Endodermal cell (in vitro differentiated cells): ENCODE data around the gene PPM1A. TPM values are rescaled to one million over a fixed set of nuclear protein-coding genes. Genes with fewer than 3 reads are reported as not detected.

Experiments used
- DNase-seq: peaks from one replicate; pipeline ENCODE4 v3.0.0-alpha.2; 2017
- H3K27ac ChIP-seq: 2 replicates; pipeline ENCODE4 v1.5.1; 2013; ENCODE audit warnings: mild to moderate bottlenecking, low read depth, low read length, moderate library complexity
- H3K27me3 ChIP-seq: 2 replicates; pipeline ENCODE4 v1.6.1; 2013; ENCODE audit warnings: mild to moderate bottlenecking, low read length, moderate library complexity; ENCODE audit not compliant: insufficient read depth, control insufficient read depth, poor library complexity, severe bottlenecking
- H3K36me3 ChIP-seq: 2 replicates; pipeline ENCODE4 v1.7.0; 2013; ENCODE audit warnings: mild to moderate bottlenecking, low read length, moderate library complexity; ENCODE audit not compliant: control insufficient read depth, insufficient read depth
- H3K4me1 ChIP-seq: one replicate; pipeline ENCODE4 v1.7.0; 2013; ENCODE audit warnings: low read length; ENCODE audit not compliant: control insufficient read depth, insufficient read depth
- H3K4me3 ChIP-seq: 2 replicates; pipeline ENCODE4 v1.5.1; 2013; ENCODE audit warnings: mild to moderate bottlenecking, low read length, moderate library complexity
- H3K9ac ChIP-seq: 2 replicates; pipeline ENCODE4 v1.6.1; 2013; ENCODE audit warnings: mild to moderate bottlenecking, low read length, moderate library complexity; ENCODE audit not compliant: poor library complexity, severe bottlenecking; ENCODE audit errors: extremely low read depth
- H3K9me3 ChIP-seq: 2 replicates; pipeline ENCODE4 v1.6.1; 2013; ENCODE audit warnings: mild to moderate bottlenecking, low read length, moderate library complexity; ENCODE audit not compliant: control insufficient read depth
- H3K27ac Mint-ChIP-seq: 2 replicates; pipeline ENCODE4 v1.8.0; 2020; ENCODE audit warnings: mixed read lengths
- H3K27me3 Mint-ChIP-seq: 2 replicates; pipeline ENCODE4 v1.8.0; 2021; ENCODE audit warnings: mild to moderate bottlenecking, mixed read lengths; ENCODE audit not compliant: insufficient read depth
- H3K36me3 Mint-ChIP-seq: 2 replicates; pipeline ENCODE4 v1.8.0; 2020; ENCODE audit warnings: low read depth, mixed read lengths
- H3K4me1 Mint-ChIP-seq: 2 replicates; pipeline ENCODE4 v1.8.0; 2020; ENCODE audit warnings: mixed read lengths
- H3K4me3 Mint-ChIP-seq: 2 replicates; pipeline ENCODE4 v1.8.0; 2020; ENCODE audit warnings: mild to moderate bottlenecking, moderate library complexity, mixed read lengths
- H3K9me3 Mint-ChIP-seq: 2 replicates; pipeline ENCODE4 v1.8.0; 2020; ENCODE audit warnings: mild to moderate bottlenecking, mixed read lengths
- WGBS, 2 experiments: methylation state at CpG; one replicate each; pipeline versions ENCODE4 v1.1.5 to v1.1.7; 2013; ENCODE audit warnings: missing lambda C conversion rate in 2 of 2, mixed read lengths in 1 of 2; ENCODE audit not compliant: insufficient coverage in 1 of 2, insufficient read length in 1 of 2; 5-methylcytosine and 5-hydroxymethylcytosine counted together
- total RNA-seq, 2 donors: library from RNA; stranded (reverse); fragmentation: NEBNext Ultra II Directional in 1 of 2; extraction: Animal tissue kit (Norgen Biotek cat#: 25700) in 1 of 2; gene quantifications; 2 replicates in 1 of 2; 3 replicates in 1 of 2; pipeline ENCODE4 v1.2.1, GENCODE V29; 2021
- TF ChIP-seq, protein P1 (sequence below): fragments of 200-600 bp; sonication (generic); conservative IDR thresholded peaks from 2 replicates; pipeline ENCODE4 v1.5.0; 2021; ENCODE audit warnings: antibody characterized with exemption, mild to moderate bottlenecking

PPM1A gene
- total RNA-seq, 2 donors from 2014 or later = 38.9 to 42.9 TPM

DNA sequence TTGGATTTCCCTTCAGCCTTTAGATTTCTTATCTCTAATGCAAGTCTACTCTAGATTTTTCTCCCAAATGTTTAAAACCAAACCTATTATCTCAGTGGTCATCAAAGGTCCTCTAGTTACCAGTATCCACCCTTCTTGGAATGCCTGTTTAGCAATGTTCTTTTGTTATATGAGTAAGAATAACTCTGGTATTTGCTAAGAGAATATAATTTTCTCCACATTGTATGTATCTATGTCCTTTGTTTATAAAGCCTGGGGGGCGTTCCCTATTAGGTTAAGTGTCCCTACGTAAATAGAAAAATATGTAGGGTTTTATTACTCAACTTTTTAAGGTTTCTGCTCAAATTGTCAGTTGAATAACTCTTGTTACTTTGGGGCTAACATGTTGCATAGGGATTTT is 27.3 kb downstream of the PPM1A start:
- no peaks in the 10 kb centered on the region for H3K9me3 Mint-ChIP-seq
- peaks cover 11% of the 10 kb centered on the region for H3K4me1 ChIP-seq

DNA sequence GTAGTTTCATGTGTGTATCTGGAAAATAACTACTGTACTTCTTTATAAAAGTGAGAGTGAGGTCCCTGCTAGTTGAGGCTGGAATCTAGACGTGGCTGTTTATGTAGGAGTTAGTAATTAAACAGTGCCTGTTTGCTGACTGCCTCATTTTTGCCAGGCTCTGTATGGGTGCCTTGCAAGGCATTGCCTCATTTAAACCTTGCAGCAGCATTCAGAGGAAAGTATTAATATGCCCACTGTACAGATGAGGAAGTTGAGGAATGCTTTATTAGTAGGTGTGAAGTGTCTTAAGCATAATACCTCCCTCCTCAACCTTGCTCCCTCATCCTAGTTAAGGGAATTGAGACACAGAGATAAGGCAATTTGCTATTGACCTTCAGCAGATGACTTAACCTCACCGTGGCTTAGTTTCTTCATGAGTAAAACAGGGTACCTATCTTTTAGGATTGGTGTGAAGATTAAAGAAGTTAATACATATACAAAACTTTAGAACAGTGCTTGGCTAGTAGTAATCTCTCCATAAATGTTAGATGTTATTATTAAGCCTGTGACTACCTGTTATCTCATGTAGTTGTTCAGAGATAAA is 28.7 kb downstream of the PPM1A start:
- WGBS, 2 experiments = 59% methylated on average over 2 of the region's 2 CpGs; no CpG with 5 or more reads in 1 of the 2 experiments
- Histone ChIP-seq H3K36me3 (no peaks in the 10 kb centered on the region), H3K27me3 (peaks cover 2% of the 10 kb centered on the region), H3K4me1 (peaks cover 11% of the 10 kb centered on the region), H3K9me3 (no peaks in the 10 kb centered on the region), H3K9ac (no peak overlapping the region), H3K27ac (no peak overlapping the region), H3K4me3 (no peak overlapping the region)
- no peak overlapping the region for H3K4me3 Mint-ChIP-seq
- H3K27ac Mint-ChIP-seq = no peak overlapping the region
- DNase-seq = no peak
- no peaks in the 10 kb centered on the region for H3K27me3 Mint-ChIP-seq
- TF ChIP-seq, protein P1, sequence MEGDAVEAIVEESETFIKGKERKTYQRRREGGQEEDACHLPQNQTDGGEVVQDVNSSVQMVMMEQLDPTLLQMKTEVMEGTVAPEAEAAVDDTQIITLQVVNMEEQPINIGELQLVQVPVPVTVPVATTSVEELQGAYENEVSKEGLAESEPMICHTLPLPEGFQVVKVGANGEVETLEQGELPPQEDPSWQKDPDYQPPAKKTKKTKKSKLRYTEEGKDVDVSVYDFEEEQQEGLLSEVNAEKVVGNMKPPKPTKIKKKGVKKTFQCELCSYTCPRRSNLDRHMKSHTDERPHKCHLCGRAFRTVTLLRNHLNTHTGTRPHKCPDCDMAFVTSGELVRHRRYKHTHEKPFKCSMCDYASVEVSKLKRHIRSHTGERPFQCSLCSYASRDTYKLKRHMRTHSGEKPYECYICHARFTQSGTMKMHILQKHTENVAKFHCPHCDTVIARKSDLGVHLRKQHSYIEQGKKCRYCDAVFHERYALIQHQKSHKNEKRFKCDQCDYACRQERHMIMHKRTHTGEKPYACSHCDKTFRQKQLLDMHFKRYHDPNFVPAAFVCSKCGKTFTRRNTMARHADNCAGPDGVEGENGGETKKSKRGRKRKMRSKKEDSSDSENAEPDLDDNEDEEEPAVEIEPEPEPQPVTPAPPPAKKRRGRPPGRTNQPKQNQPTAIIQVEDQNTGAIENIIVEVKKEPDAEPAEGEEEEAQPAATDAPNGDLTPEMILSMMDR = no peak
- H3K36me3 Mint-ChIP-seq = peaks cover 12% of the 10 kb centered on the region
- peaks cover 31% of the 10 kb centered on the region for H3K4me1 Mint-ChIP-seq
- H3K9me3 Mint-ChIP-seq = no peaks in the 10 kb centered on the region

More for the DNA sequence above, 27.3 kb downstream of the PPM1A start:
- Histone ChIP-seq H3K4me3 (no peak overlapping the region), H3K36me3 (no peaks in the 10 kb centered on the region), H3K27me3 (peaks cover 8% of the 10 kb centered on the region), H3K9me3 (no peaks in the 10 kb centered on the region), H3K27ac (no peak overlapping the region), H3K9ac (no peak overlapping the region)
- TF ChIP-seq, protein P1 = no peak
- WGBS, 2 experiments = 100% methylated on average over 1 of the region's 2 CpGs; no CpG with 5 or more reads in 1 of the 2 experiments
- DNase-seq = no peak
- Mint-ChIP-seq H3K27ac (no peak overlapping the region), H3K36me3 (peaks cover 8% of the 10 kb centered on the region), H3K4me1 (peaks cover 31% of the 10 kb centered on the region), H3K4me3 (no peak overlapping the region), H3K27me3 (no peaks in the 10 kb centered on the region)

DNA sequence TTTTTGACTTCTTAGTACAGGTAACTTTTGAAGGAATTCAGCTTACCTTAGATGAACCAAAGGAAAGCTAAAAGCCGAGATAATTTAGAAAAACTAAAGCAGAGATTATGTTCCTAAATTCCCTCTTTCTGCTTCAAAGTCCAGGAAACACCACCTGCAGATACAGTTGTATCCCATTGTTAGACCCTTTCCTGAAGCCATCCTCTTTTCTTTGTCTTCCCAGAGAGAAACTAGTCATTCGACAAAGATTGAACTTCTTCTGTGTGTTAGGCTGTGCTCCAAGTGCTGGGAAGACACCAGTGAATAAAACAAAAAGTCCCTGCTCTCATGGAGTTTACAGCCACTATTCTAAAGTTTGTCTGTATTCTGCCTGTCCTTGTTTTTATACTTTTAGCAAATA is 29.3 kb downstream of the PPM1A start:
- Mint-ChIP-seq H3K4me1 (peaks cover 29% of the 10 kb centered on the region), H3K4me3 (no peak overlapping the region), H3K27me3 (no peaks in the 10 kb centered on the region), H3K27ac (peak overlapping the region; percentile 36), H3K9me3 (no peaks in the 10 kb centered on the region), H3K36me3 (peaks cover 19% of the 10 kb centered on the region)
- DNase-seq = no peak
- Histone ChIP-seq H3K36me3 (peaks cover 3% of the 10 kb centered on the region), H3K9me3 (no peaks in the 10 kb centered on the region), H3K9ac (no peak overlapping the region), H3K27me3 (no peaks in the 10 kb centered on the region), H3K4me3 (peak overlapping the region; percentile 51), H3K27ac (no peak overlapping the region), H3K4me1 (peaks cover 11% of the 10 kb centered on the region)
- TF ChIP-seq, protein P1 = no peak
- 43% methylated on average over 2 of the region's 2 CpGs for WGBS, 2 experiments
